GM12864 (cell line): ENCODE results near the gene NPR1.
"Not testable (repeated sequence)": the region's sequence is repeated elsewhere in the genome, so short reads cannot be mapped to it uniquely, and the experiment has no call there.

Experiments used
- DNase-seq: peaks from one replicate; pipeline ENCODE4 v3.0.0-alpha.2; 2011; ENCODE audit warnings: low read depth
- H3K4me3 ChIP-seq: 2 replicates; pipeline ENCODE4 v1.5.1; 2011; ENCODE audit warnings: mild to moderate bottlenecking, low read depth, low read length, control low read depth
- CTCF ChIP-seq: IDR thresholded peaks from 2 replicates; pipeline ENCODE4 v1.5.1; 2011; ENCODE audit warnings: low read depth, mild to moderate bottlenecking, moderate library complexity, low read length, control low read depth, inconsistent platforms; ENCODE audit errors: missing control alignments

Gene NPR1

GRCh38 chr1:153670257-153670858 is 8.1 kb upstream of the NPR1 start:
- no peak for DNase-seq
- no peak for TF ChIP-seq CTCF
- peak overlapping the region; percentile 85 for H3K4me3 ChIP-seq

DNA sequence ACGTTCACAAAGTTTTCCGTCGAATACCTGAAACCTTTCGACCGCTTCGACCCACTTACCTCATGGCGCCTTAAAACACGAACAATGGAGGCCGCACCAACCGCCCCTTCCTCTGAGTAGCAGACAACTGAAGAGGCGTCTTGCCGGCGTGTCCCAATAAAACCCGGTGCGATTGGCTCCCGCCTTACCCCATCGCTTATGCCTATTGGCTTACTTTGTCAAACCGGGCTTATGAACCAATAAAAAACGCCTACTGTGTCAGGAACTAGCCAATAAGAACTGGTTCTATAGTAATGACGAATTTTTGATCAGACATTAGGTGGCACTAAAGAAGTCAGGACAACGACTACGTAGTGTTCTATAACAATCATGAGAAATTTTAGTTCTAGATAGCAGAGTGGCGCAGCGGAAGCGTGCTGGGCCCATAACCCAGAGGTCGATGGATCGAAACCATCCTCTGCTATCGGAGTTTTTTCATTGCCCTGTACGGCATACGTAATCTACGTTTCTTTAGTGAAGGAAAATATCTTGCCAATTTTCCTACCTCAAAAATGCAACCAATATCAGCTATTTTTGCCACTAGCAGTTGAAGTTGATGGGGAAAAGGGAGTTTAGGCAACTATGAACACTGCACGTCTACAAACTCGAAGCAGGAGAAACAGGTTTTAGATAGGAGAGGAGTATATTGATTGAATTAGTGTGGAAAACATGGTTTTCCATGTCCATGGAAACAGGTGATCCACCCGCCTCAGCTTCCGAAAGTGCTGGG is 7.4 kb upstream of the NPR1 start, which contains the start of gene ILF2:
Gene ILF2, minus strand, starts transcription at position 135 of the 769 bp plus-strand sequence. Its CDS starts 71 bp downstream, at position 64.
- TF ChIP-seq CTCF, result peak; percentile 25
- peak; percentile 99 for DNase-seq
- H3K4me3 ChIP-seq, result peak within 1 kb of the TSS; percentile 85

DNA sequence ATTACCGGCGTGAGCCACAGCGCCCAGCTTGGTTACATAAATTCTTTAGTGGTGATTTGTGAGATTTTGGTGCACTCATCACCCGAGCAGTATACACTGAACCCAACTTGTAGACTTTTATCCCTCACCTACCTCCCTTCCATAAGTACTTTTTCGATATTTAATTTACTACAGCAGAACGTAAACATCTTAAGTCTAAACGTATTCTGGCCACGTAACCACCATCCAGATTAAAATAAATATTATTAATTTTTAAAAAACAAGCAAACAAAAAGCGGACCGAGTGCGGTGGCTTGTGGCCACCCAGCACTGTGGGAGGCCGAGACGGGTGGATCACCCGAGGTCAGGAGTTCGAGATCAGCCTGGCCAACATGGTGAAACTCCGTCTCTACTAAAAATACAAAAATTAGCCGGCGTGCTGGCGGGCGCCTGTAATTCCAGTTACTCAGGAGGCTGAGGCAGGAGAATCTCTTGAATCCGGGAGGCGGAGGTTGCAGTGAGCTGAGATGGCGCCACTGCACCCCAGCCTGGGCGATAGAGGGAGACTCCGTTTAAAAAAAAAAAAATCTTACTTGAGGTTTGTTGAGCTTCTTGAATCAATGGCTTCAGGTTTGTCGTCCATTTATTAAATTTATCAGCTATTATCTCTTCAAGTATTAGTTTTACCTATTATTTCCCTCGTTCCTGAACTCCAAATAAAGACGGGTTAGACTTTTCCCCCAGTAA is 6.7 kb upstream of the NPR1 start:
- peak overlapping the region; percentile 59 for H3K4me3 ChIP-seq
- not testable (repeated sequence) for DNase-seq

GRCh38 chr1:153673511-153673910 is 5.0 kb upstream of the NPR1 start:
- DNase-seq, result no peak
- TF ChIP-seq CTCF, result no peak
- H3K4me3 ChIP-seq, result no peak overlapping the region

DNA sequence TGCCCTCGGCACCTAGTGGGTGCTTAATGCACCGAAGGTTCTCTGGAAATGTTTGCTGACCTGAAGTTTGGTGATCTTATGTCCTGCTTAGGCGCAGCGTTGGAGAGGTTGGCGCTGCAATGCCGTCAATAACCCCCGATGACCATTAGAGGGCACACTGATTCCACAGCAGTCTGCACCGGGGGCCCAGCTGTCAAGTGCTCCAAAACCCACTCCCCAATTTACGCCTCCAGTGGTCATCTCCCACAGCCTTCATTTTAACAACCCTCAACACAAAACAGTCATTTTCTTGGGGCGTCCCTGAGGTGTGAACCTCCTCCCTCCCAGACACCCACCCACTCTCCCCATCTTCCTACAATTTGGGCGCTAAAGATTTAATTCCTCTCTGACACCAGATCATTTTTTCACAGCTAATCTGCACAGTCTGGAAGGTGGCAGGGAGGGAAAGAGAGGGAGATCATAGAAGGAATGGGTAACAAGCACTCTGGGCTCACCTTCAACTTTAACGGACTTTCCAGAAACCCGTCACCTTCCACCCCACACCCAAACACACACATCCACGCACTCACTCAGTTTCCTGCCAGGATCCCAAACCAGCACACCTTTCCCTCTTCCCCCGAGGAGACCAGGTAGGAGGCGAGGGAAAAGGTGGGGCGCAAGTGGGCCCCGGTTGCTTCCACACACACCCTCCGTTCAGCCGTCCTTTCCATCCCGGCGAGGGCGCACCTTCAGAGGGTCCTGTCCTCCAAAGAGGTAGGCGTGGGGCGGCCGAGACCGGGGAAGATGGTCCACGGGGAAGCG is 570 bp upstream of the NPR1 start:
- DNase-seq, result no peak
- peak overlapping the region; percentile 42; the same call in 1 of the 2 replicates for H3K4me3 ChIP-seq
- TF ChIP-seq CTCF, result peak; percentile 97

- H3K4me3 ChIP-seq, result peak overlapping the region; percentile 42
- DNase-seq, result no peak
- peak; percentile 31 for TF ChIP-seq CTCF
Measured at GRCh38 chr1:153679337-153680119, 1.0 kb downstream of the NPR1 start.
